Panc1 (cell line): ENCODE data around the gene PEAK3.

Source experiments
- POLR2AphosphoS5 ChIP-seq: IDR thresholded peaks from 2 replicates; pipeline ENCODE4 v1.6.1; 2012; ENCODE audit warnings: mild to moderate bottlenecking, low read depth, low read length, moderate library complexity
- SIN3A ChIP-seq: IDR thresholded peaks from 2 replicates; pipeline ENCODE4 v1.6.1; 2012; ENCODE audit warnings: low read depth, mild to moderate bottlenecking, low read length, moderate library complexity, borderline replicate concordance; ENCODE audit not compliant: insufficient read depth
- TCF7L2 ChIP-seq: IDR thresholded peaks from 2 replicates; pipeline ENCODE4 v1.6.1; 2011; ENCODE audit warnings: mild to moderate bottlenecking, low read depth, low read length, inconsistent platforms
- TF ChIP-seq, protein P1 (sequence below): fragments of 450-650 bp; IDR thresholded peaks from 2 replicates; pipeline ENCODE4 v1.5.1; 2017; ENCODE audit warnings: mild to moderate bottlenecking
- TF ChIP-seq, protein P2 (sequence below), 2 experiments: IDR thresholded peaks; 2 replicates each; pipeline ENCODE4 v1.6.1; 2011 to 2012; ENCODE audit warnings: low read depth in 2 of 2, control low read depth in 1 of 2, low read length in 1 of 2, mild to moderate bottlenecking in 1 of 2, moderate library complexity in 1 of 2; ENCODE audit not compliant: insufficient read depth in 1 of 2

DNA sequence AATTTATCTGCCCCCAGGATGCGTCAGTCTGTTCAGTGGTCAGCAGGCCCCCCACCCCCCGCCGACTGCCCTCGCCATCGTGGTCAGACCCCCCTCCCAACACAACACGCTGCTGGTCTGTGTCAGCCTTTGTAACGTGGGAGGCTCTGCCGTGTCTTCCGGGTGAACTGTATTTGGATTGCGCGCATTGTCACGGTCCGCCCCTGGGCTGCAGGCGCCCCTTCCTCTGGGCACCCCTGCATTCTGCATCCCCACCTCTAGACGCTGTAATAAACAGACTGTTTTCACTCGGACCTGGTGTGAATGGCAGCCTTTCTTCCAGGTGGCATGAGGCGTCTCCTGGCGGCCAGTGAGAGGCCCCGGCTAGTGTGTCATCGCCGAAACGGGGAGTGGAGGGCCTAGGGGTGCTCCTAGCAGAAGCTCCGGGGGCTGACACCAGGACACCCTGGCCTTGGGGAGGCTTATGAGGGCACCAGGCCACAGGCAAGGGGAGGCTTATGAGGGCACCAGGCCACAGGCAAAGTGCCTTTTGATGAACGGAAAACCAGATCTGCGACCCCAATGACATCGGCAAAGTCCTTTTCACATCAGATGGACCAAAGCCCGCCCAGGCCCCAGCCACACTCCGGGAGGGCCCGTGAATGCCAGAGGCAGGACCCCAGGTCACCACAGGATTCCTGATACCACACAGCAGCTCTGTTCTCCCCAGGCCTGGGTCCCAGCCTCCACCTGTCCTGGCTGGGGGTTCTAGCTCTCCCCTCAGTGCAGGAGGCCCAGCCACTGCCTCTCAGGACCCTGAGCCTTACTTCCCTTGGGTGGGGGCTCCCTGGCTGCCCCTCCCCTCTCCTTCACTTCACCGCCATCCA, 49.5 kb downstream of the PEAK3 start:
- TF ChIP-seq, protein P1, sequence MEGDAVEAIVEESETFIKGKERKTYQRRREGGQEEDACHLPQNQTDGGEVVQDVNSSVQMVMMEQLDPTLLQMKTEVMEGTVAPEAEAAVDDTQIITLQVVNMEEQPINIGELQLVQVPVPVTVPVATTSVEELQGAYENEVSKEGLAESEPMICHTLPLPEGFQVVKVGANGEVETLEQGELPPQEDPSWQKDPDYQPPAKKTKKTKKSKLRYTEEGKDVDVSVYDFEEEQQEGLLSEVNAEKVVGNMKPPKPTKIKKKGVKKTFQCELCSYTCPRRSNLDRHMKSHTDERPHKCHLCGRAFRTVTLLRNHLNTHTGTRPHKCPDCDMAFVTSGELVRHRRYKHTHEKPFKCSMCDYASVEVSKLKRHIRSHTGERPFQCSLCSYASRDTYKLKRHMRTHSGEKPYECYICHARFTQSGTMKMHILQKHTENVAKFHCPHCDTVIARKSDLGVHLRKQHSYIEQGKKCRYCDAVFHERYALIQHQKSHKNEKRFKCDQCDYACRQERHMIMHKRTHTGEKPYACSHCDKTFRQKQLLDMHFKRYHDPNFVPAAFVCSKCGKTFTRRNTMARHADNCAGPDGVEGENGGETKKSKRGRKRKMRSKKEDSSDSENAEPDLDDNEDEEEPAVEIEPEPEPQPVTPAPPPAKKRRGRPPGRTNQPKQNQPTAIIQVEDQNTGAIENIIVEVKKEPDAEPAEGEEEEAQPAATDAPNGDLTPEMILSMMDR, result peak; percentile 24
- peak; percentile 2; the same call in 1 of the 2 replicates for TF ChIP-seq POLR2AphosphoS5
- TF ChIP-seq TCF7L2, result no peak
- TF ChIP-seq, protein P2, sequence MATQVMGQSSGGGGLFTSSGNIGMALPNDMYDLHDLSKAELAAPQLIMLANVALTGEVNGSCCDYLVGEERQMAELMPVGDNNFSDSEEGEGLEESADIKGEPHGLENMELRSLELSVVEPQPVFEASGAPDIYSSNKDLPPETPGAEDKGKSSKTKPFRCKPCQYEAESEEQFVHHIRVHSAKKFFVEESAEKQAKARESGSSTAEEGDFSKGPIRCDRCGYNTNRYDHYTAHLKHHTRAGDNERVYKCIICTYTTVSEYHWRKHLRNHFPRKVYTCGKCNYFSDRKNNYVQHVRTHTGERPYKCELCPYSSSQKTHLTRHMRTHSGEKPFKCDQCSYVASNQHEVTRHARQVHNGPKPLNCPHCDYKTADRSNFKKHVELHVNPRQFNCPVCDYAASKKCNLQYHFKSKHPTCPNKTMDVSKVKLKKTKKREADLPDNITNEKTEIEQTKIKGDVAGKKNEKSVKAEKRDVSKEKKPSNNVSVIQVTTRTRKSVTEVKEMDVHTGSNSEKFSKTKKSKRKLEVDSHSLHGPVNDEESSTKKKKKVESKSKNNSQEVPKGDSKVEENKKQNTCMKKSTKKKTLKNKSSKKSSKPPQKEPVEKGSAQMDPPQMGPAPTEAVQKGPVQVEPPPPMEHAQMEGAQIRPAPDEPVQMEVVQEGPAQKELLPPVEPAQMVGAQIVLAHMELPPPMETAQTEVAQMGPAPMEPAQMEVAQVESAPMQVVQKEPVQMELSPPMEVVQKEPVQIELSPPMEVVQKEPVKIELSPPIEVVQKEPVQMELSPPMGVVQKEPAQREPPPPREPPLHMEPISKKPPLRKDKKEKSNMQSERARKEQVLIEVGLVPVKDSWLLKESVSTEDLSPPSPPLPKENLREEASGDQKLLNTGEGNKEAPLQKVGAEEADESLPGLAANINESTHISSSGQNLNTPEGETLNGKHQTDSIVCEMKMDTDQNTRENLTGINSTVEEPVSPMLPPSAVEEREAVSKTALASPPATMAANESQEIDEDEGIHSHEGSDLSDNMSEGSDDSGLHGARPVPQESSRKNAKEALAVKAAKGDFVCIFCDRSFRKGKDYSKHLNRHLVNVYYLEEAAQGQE (IDR thresholded peaks at IDR 0.05; ENCODE audit: insufficient read depth in 1 of 2, low read depth in 2 of 2, low read length in 1 of 2), result no peak
- no peak for TF ChIP-seq SIN3A
